ENCODE data around the gene SBNO1.
"Not testable (repeated sequence)": the region's sequence is repeated elsewhere in the genome, so short reads cannot be mapped to it uniquely, and the experiment has no call there.

DNA sequence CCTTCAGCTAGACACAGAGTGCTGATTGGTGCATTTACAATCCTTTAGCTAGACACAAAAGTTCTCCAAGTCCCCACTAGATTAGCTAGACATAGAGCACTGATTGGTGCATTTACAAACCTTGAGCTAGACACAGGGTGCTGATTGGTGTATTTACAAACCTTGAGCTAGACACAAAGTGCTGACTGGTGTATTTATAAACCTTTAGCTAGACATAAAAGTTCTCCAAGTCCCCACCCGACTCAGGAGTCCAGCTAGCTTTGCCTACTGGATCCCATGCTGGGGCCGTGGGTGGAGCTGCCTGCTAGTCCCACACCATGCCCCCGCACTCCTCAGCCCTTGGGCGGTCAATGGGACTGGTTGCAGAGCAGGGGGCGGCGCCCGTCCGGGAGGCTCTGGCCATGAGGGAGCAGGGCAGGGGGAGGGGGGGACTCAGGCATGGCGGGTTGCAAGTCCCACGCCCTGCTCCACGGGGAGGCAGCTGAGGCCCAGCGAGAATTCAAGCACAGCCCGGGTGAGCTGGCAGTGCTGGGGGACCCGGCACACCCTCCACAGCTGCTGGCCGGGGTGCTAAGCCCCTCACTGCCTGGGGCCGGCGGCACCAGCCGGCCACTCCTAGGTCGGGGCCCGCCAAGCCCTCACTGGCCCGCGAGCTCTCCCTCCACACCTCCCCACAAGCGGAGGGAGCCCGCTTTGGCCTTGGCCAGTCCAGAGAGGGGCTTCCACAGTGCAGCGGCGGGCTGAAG is 115.5 kb downstream of the SBNO1 start:
- not testable (repeated sequence) for TF ChIP-seq POLR2AphosphoS5 (IDR thresholded peaks at IDR 0.05; ENCODE audit: low read depth, low read length); TCF7L2 (IDR thresholded peaks at IDR 0.05; ENCODE audit: low read depth, low read length); SIN3A (IDR thresholded peaks at IDR 0.05; ENCODE audit: borderline replicate concordance, insufficient read depth, low read depth, low read length)
- TF ChIP-seq, protein P1, sequence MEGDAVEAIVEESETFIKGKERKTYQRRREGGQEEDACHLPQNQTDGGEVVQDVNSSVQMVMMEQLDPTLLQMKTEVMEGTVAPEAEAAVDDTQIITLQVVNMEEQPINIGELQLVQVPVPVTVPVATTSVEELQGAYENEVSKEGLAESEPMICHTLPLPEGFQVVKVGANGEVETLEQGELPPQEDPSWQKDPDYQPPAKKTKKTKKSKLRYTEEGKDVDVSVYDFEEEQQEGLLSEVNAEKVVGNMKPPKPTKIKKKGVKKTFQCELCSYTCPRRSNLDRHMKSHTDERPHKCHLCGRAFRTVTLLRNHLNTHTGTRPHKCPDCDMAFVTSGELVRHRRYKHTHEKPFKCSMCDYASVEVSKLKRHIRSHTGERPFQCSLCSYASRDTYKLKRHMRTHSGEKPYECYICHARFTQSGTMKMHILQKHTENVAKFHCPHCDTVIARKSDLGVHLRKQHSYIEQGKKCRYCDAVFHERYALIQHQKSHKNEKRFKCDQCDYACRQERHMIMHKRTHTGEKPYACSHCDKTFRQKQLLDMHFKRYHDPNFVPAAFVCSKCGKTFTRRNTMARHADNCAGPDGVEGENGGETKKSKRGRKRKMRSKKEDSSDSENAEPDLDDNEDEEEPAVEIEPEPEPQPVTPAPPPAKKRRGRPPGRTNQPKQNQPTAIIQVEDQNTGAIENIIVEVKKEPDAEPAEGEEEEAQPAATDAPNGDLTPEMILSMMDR (IDR thresholded peaks at IDR 0.05) = not testable (repeated sequence)
- TF ChIP-seq, protein P2, sequence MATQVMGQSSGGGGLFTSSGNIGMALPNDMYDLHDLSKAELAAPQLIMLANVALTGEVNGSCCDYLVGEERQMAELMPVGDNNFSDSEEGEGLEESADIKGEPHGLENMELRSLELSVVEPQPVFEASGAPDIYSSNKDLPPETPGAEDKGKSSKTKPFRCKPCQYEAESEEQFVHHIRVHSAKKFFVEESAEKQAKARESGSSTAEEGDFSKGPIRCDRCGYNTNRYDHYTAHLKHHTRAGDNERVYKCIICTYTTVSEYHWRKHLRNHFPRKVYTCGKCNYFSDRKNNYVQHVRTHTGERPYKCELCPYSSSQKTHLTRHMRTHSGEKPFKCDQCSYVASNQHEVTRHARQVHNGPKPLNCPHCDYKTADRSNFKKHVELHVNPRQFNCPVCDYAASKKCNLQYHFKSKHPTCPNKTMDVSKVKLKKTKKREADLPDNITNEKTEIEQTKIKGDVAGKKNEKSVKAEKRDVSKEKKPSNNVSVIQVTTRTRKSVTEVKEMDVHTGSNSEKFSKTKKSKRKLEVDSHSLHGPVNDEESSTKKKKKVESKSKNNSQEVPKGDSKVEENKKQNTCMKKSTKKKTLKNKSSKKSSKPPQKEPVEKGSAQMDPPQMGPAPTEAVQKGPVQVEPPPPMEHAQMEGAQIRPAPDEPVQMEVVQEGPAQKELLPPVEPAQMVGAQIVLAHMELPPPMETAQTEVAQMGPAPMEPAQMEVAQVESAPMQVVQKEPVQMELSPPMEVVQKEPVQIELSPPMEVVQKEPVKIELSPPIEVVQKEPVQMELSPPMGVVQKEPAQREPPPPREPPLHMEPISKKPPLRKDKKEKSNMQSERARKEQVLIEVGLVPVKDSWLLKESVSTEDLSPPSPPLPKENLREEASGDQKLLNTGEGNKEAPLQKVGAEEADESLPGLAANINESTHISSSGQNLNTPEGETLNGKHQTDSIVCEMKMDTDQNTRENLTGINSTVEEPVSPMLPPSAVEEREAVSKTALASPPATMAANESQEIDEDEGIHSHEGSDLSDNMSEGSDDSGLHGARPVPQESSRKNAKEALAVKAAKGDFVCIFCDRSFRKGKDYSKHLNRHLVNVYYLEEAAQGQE (IDR thresholded peaks at IDR 0.05; ENCODE audit: insufficient read depth in 1 of 2, low read depth in 2 of 2, low read length in 1 of 2) = not testable (repeated sequence)

Data from Panc1 (cell line).